Neural crest cell (in vitro differentiated cells): ENCODE data around the gene SFXN3. TPM values are rescaled to one million over a fixed set of nuclear protein-coding genes. Genes with fewer than 3 reads are reported as not detected.

Experiments
- DNase-seq: peaks from one replicate; pipeline ENCODE4 v3.0.0; 2021; ENCODE audit warnings: low read depth, mixed read lengths, low spot score
- H3K27ac Mint-ChIP-seq: one replicate; pipeline ENCODE4 v1.8.0; 2021; ENCODE audit warnings: mild to moderate bottlenecking, mixed read lengths; ENCODE audit not compliant: unreplicated experiment
- H3K27me3 Mint-ChIP-seq: 2 replicates; pipeline ENCODE4 v1.8.0; 2021; ENCODE audit warnings: low read depth, mild to moderate bottlenecking, mixed read lengths
- H3K36me3 Mint-ChIP-seq: 2 replicates; pipeline ENCODE4 v1.8.0; 2021; ENCODE audit warnings: low read depth, mild to moderate bottlenecking, mixed read lengths
- H3K4me1 Mint-ChIP-seq: 2 replicates; pipeline ENCODE4 v1.8.0; 2021; ENCODE audit warnings: mixed read lengths
- H3K4me3 Mint-ChIP-seq: one replicate; pipeline ENCODE4 v1.8.0; 2021; ENCODE audit warnings: mild to moderate bottlenecking, mixed read lengths
- H3K9me3 Mint-ChIP-seq: 2 replicates; pipeline ENCODE4 v1.8.0; 2021; ENCODE audit warnings: mixed read lengths
- CTCF ChIP-seq: fragments of 200-600 bp; sonication (generic); conservative IDR thresholded peaks from 2 replicates; pipeline ENCODE4 v1.5.0; 2021; ENCODE audit warnings: antibody characterized with exemption, mild to moderate bottlenecking
- total RNA-seq: library from RNA; stranded (reverse); gene quantifications from 2 replicates; pipeline ENCODE4 v1.2.1, GENCODE V29; 2021

SFXN3 gene
- total RNA-seq, 1 donor from 2014 or later: 2.1 TPM

GRCh38 chr10:101021239-101021638, 9.8 kb upstream of the SFXN3 start:
- DNase-seq: no peak
- no peaks in the 10 kb centered on the region for H3K36me3 Mint-ChIP-seq
- no peaks in the 10 kb centered on the region for H3K9me3 Mint-ChIP-seq
- H3K4me1 Mint-ChIP-seq: peaks cover 3% of the 10 kb centered on the region
- peaks cover 52% of the 10 kb centered on the region for H3K27me3 Mint-ChIP-seq
- no peak overlapping the region for H3K4me3 Mint-ChIP-seq
- no peak overlapping the region for H3K27ac Mint-ChIP-seq
- TF ChIP-seq CTCF: no peak

GRCh38 chr10:101021692-101022251, 9.3 kb upstream of the SFXN3 start:
- peaks cover 47% of the 10 kb centered on the region for H3K27me3 Mint-ChIP-seq

GRCh38 chr10:101022967-101023705, 7.9 kb upstream of the SFXN3 start:
- TF ChIP-seq CTCF: no peak
- no peak overlapping the region for H3K4me3 Mint-ChIP-seq
- DNase-seq: no peak
- no peaks in the 10 kb centered on the region for H3K36me3 Mint-ChIP-seq
- H3K4me1 Mint-ChIP-seq: peaks cover 3% of the 10 kb centered on the region
- H3K9me3 Mint-ChIP-seq: no peaks in the 10 kb centered on the region
- H3K27me3 Mint-ChIP-seq: peaks cover 40% of the 10 kb centered on the region
- no peak overlapping the region for H3K27ac Mint-ChIP-seq

More at GRCh38 chr10:101021692-101022251, 9.3 kb upstream of the SFXN3 start:
- Mint-ChIP-seq H3K36me3 (no peaks in the 10 kb centered on the region), H3K9me3 (no peaks in the 10 kb centered on the region), H3K4me3 (no peak overlapping the region), H3K27ac (no peak overlapping the region), H3K4me1 (peaks cover 3% of the 10 kb centered on the region)
- no peak for DNase-seq
- no peak for TF ChIP-seq CTCF

- H3K36me3 Mint-ChIP-seq: no peaks in the 10 kb centered on the region
- no peak overlapping the region for H3K27ac Mint-ChIP-seq
- no peak for TF ChIP-seq CTCF
- H3K4me1 Mint-ChIP-seq: peaks cover 14% of the 10 kb centered on the region
- peaks cover 44% of the 10 kb centered on the region for H3K27me3 Mint-ChIP-seq
- DNase-seq: no peak
- no peaks in the 10 kb centered on the region for H3K9me3 Mint-ChIP-seq
- H3K4me3 Mint-ChIP-seq: no peak overlapping the region
Observed at GRCh38 chr10:101027106-101027720, 3.8 kb upstream of the SFXN3 start.

- no peak for DNase-seq
- no peak overlapping the region for H3K4me3 Mint-ChIP-seq
- H3K27me3 Mint-ChIP-seq: peaks cover 59% of the 10 kb centered on the region
- no peak overlapping the region for H3K27ac Mint-ChIP-seq
- no peaks in the 10 kb centered on the region for H3K36me3 Mint-ChIP-seq
- TF ChIP-seq CTCF: no peak
- no peaks in the 10 kb centered on the region for H3K9me3 Mint-ChIP-seq
- peaks cover 21% of the 10 kb centered on the region for H3K4me1 Mint-ChIP-seq
Observed at GRCh38 chr10:101028446-101029337, 2.3 kb upstream of the SFXN3 start.
